ENCODE data around the gene SLC9B1. TPM values are rescaled to one million over a fixed set of nuclear protein-coding genes. Genes with fewer than 3 reads are reported as not detected.

SLC9B1 gene
- 1 to 10 TPM; 1.4 to 7.2 (median 3.9) TPM for total RNA-seq
- 1 to 10 TPM; 1.7 to 3.4 TPM for polyA plus RNA-seq
- total RNA-seq: 3.8 reads per million, percentile 19 among the genes with 10 or more reads in this experiment

- H3K36me3 Mint-ChIP-seq: peaks cover 0 to 8% (median 0%) of the 10 kb centered on the region in 5 donors
- DNase-seq (peak; percentile 87 to 95 (median 92)), ATAC-seq (peak; percentile 98)
- no peaks in the 10 kb centered on the region for H3K9me3 Mint-ChIP-seq
- Histone ChIP-seq H3K36me3 (ENCODE audit: control insufficient read depth in 2 of 3, insufficient read depth in 3 of 3, low read length in 3 of 3) (no peaks in the 10 kb centered on the region), H3K4me1 (ENCODE audit: control insufficient read depth in 2 of 2, insufficient read depth in 2 of 2, low read length in 2 of 2) (peaks cover 13 to 14% of the 10 kb centered on the region in 2 donors), H3K9me3 (ENCODE audit: control insufficient read depth in 2 of 3, low read length in 3 of 3) (no peaks in the 10 kb centered on the region), H3K27ac (ENCODE audit: low read depth, low read length) (peak within 1 kb of the TSS; percentile 80), H3K27me3 (ENCODE audit: control insufficient read depth in 2 of 2, insufficient read depth in 2 of 2, low read length in 2 of 2) (no peaks in the 10 kb centered on the region), H3K4me3 (ENCODE audit: low read length) (peak within 1 kb of the TSS; percentile 48)
- no peaks in the 10 kb centered on the region for H3K27me3 Mint-ChIP-seq
- ChIA-PET CTCF (interaction anchor here (0.6 to 2.3 kb wide), 5 partner anchors 10 to 194 kb away, joined by 3 to 7 read pairs (median 3); no protein-coding TSS in a partner anchor), POLR2A (interaction anchor here (0.6 to 2.6 kb wide), 19 partner anchors 8 to 675 kb away, joined by 3 to 12 read pairs (median 3); partner anchors contain the start of genes CISD2, SLC39A8, SLC9B2 and UBE2D3)
- peak within 1 kb of the TSS in 6 of 9 donors; percentile 96 to 99 (median 98) for H3K27ac Mint-ChIP-seq
- peaks cover 0 to 29% (median 20%) of the 10 kb centered on the region in 7 donors for H3K4me1 Mint-ChIP-seq
- peak within 1 kb of the TSS; percentile 84 to 98 (median 93) for H3K4me3 Mint-ChIP-seq
- intact Hi-C loops (cut with micrococcal nuclease): loop anchor here (1.0 to 10.0 kb wide), 17 partner anchors 57 to 1672 kb away; partner anchors contain the start of genes BDH2 (in 2 of the 2), CENPE (in 2 of the 2), NFKB1 (in 2 of the 2) and SLC39A8 (in 2 of the 2)
These were observed at the start of gene SLC9B1 for GRCh38 chr4:103019308-103020124. SLC9B1 (minus strand) TSS chr4:103019705; CDS start chr4:102991711, 27,994 bp downstream.

GRCh38 chr4:103067841-103068547 is 48.5 kb upstream of the SLC9B1 start:
- CTCF ChIA-PET: no interaction called here
- Histone ChIP-seq H3K27me3 (ENCODE audit: control insufficient read depth in 2 of 2, insufficient read depth in 2 of 2, low read length in 2 of 2) (no peaks in the 10 kb centered on the region), H3K4me1 (ENCODE audit: control insufficient read depth in 2 of 2, insufficient read depth in 2 of 2, low read length in 2 of 2) (no peaks in the 10 kb centered on the region), H3K9me3 (ENCODE audit: control insufficient read depth in 2 of 3, low read length in 3 of 3) (no peaks in the 10 kb centered on the region), H3K4me3 (ENCODE audit: low read length) (no peak overlapping the region), H3K27ac (ENCODE audit: low read depth, low read length) (no peak overlapping the region), H3K36me3 (ENCODE audit: control insufficient read depth in 2 of 3, insufficient read depth in 3 of 3, low read length in 3 of 3) (no peaks in the 10 kb centered on the region)
- ATAC-seq: no peak
- Mint-ChIP-seq H3K36me3 (peaks cover 0 to 34% (median 23%) of the 10 kb centered on the region in 5 donors), H3K4me3 (no peak overlapping the region), H3K4me1 (peaks cover 0 to 26% (median 8%) of the 10 kb centered on the region in 7 donors), H3K9me3 (no peaks in the 10 kb centered on the region), H3K27me3 (no peaks in the 10 kb centered on the region), H3K27ac (no peak overlapping the region)
- intact Hi-C loops (cut with micrococcal nuclease): no loop called here
- no peak for DNase-seq
- POLR2A ChIA-PET: no interaction called here

GRCh38 chr4:103060453-103061148 is 41.1 kb upstream of the SLC9B1 start:
- no peak for DNase-seq
- peaks cover 0 to 12% (median 0%) of the 10 kb centered on the region in 7 donors for H3K4me1 Mint-ChIP-seq
- no peak for ATAC-seq
- no peaks in the 10 kb centered on the region for H3K27me3 Mint-ChIP-seq
- no peak overlapping the region for H3K27ac ChIP-seq (ENCODE audit: low read depth, low read length)
- H3K4me1 ChIP-seq (ENCODE audit: control insufficient read depth in 2 of 2, insufficient read depth in 2 of 2, low read length in 2 of 2): no peaks in the 10 kb centered on the region
- no peaks in the 10 kb centered on the region for H3K27me3 ChIP-seq (ENCODE audit: control insufficient read depth in 2 of 2, insufficient read depth in 2 of 2, low read length in 2 of 2)
- H3K9me3 Mint-ChIP-seq: peaks cover 0 to 3% (median 0%) of the 10 kb centered on the region in 11 donors
- H3K4me3 ChIP-seq (ENCODE audit: low read length): no peak overlapping the region
- H3K27ac Mint-ChIP-seq: no peak overlapping the region
- intact Hi-C loops (cut with micrococcal nuclease): no loop called here
- H3K36me3 Mint-ChIP-seq: peaks cover 0 to 46% (median 25%) of the 10 kb centered on the region in 5 donors
- POLR2A ChIA-PET: no interaction called here
- H3K4me3 Mint-ChIP-seq: no peak overlapping the region
- H3K36me3 ChIP-seq (ENCODE audit: control insufficient read depth in 2 of 3, insufficient read depth in 3 of 3, low read length in 3 of 3): peaks cover 0 to 4% (median 0%) of the 10 kb centered on the region in 3 experiments
- CTCF ChIA-PET: no interaction called here
- H3K9me3 ChIP-seq (ENCODE audit: control insufficient read depth in 2 of 3, low read length in 3 of 3): no peaks in the 10 kb centered on the region

GRCh38 chr4:103054030-103054429 is 34.5 kb upstream of the SLC9B1 start:
- no peaks in the 10 kb centered on the region for H3K9me3 Mint-ChIP-seq
- Histone ChIP-seq H3K4me3 (ENCODE audit: low read length) (no peak overlapping the region), H3K27me3 (ENCODE audit: control insufficient read depth in 2 of 2, insufficient read depth in 2 of 2, low read length in 2 of 2) (no peaks in the 10 kb centered on the region), H3K36me3 (ENCODE audit: control insufficient read depth in 2 of 3, insufficient read depth in 3 of 3, low read length in 3 of 3) (peaks cover 0 to under 1% (median 0%) of the 10 kb centered on the region in 3 experiments), H3K9me3 (ENCODE audit: control insufficient read depth in 2 of 3, low read length in 3 of 3) (no peaks in the 10 kb centered on the region), H3K27ac (ENCODE audit: low read depth, low read length) (no peak overlapping the region), H3K4me1 (ENCODE audit: control insufficient read depth in 2 of 2, insufficient read depth in 2 of 2, low read length in 2 of 2) (no peaks in the 10 kb centered on the region)
- ATAC-seq: no peak
- POLR2A ChIA-PET: no interaction called here
- intact Hi-C loops (cut with micrococcal nuclease): no loop called here
- no peak for DNase-seq
- H3K4me1 Mint-ChIP-seq: peaks cover 0 to 12% (median 0%) of the 10 kb centered on the region in 7 donors
- H3K36me3 Mint-ChIP-seq: peaks cover 0 to 18% (median 9%) of the 10 kb centered on the region in 5 donors
- H3K27ac Mint-ChIP-seq: no peak overlapping the region
- H3K4me3 Mint-ChIP-seq: no peak overlapping the region
- no peaks in the 10 kb centered on the region for H3K27me3 Mint-ChIP-seq
- CTCF ChIA-PET: interaction anchor here (0.6 to 0.7 kb wide), 2 partner anchors 46 to 184 kb away, joined by 3 read pairs; partner anchors contain the start of gene BDH2

GRCh38 chr4:103052779-103053178 is 33.3 kb upstream of the SLC9B1 start:
- Histone ChIP-seq H3K9me3 (ENCODE audit: control insufficient read depth in 2 of 3, low read length in 3 of 3) (no peaks in the 10 kb centered on the region), H3K27ac (ENCODE audit: low read depth, low read length) (no peak overlapping the region), H3K4me1 (ENCODE audit: control insufficient read depth in 2 of 2, insufficient read depth in 2 of 2, low read length in 2 of 2) (no peaks in the 10 kb centered on the region), H3K36me3 (ENCODE audit: control insufficient read depth in 2 of 3, insufficient read depth in 3 of 3, low read length in 3 of 3) (peaks cover 0 to 7% (median 0%) of the 10 kb centered on the region in 3 experiments), H3K27me3 (ENCODE audit: control insufficient read depth in 2 of 2, insufficient read depth in 2 of 2, low read length in 2 of 2) (no peaks in the 10 kb centered on the region), H3K4me3 (ENCODE audit: low read length) (no peak overlapping the region)
- H3K4me3 Mint-ChIP-seq: no peak overlapping the region
- ChIA-PET POLR2A (interaction anchor here (0.9 kb wide), 1 partner anchor 37 kb away, joined by 3 read pairs; no protein-coding TSS in a partner anchor), CTCF (interaction anchor here (0.6 kb wide), 1 partner anchor 11 kb away, joined by 3 read pairs; no protein-coding TSS in a partner anchor)
- no peaks in the 10 kb centered on the region for H3K9me3 Mint-ChIP-seq
- no peak overlapping the region for H3K27ac Mint-ChIP-seq
- DNase-seq: no peak
- peaks cover 0 to 20% (median 14%) of the 10 kb centered on the region in 5 donors for H3K36me3 Mint-ChIP-seq
- H3K4me1 Mint-ChIP-seq: peaks cover 0 to 12% (median 0%) of the 10 kb centered on the region in 7 donors
- no peak for ATAC-seq
- intact Hi-C loops (cut with micrococcal nuclease): no loop called here
- H3K27me3 Mint-ChIP-seq: no peaks in the 10 kb centered on the region

GRCh38 chr4:103052145-103052544 is 32.6 kb upstream of the SLC9B1 start:
- Histone ChIP-seq H3K36me3 (ENCODE audit: control insufficient read depth in 2 of 3, insufficient read depth in 3 of 3, low read length in 3 of 3) (peaks cover 0 to 7% (median 0%) of the 10 kb centered on the region in 3 experiments), H3K4me1 (ENCODE audit: control insufficient read depth in 2 of 2, insufficient read depth in 2 of 2, low read length in 2 of 2) (no peaks in the 10 kb centered on the region), H3K9me3 (ENCODE audit: control insufficient read depth in 2 of 3, low read length in 3 of 3) (no peaks in the 10 kb centered on the region), H3K27ac (ENCODE audit: low read depth, low read length) (no peak overlapping the region), H3K27me3 (ENCODE audit: control insufficient read depth in 2 of 2, insufficient read depth in 2 of 2, low read length in 2 of 2) (no peaks in the 10 kb centered on the region), H3K4me3 (ENCODE audit: low read length) (no peak overlapping the region)
- intact Hi-C loops (cut with micrococcal nuclease): no loop called here
- DNase-seq: no peak
- Mint-ChIP-seq H3K4me1 (peaks cover 0 to 12% (median 0%) of the 10 kb centered on the region in 7 donors), H3K4me3 (no peak overlapping the region), H3K27me3 (no peaks in the 10 kb centered on the region), H3K9me3 (no peaks in the 10 kb centered on the region), H3K36me3 (peaks cover 0 to 23% (median 13%) of the 10 kb centered on the region in 5 donors), H3K27ac (no peak overlapping the region)
- ATAC-seq: no peak
- POLR2A ChIA-PET: interaction anchor here (0.7 to 0.9 kb wide), 2 partner anchors 15 to 38 kb away, joined by 3 to 5 read pairs; no protein-coding TSS in a partner anchor
- CTCF ChIA-PET: no interaction called here
